K562 (cell line): ENCODE results near the gene LACTB. TPM values are rescaled to one million over a fixed set of nuclear protein-coding genes. Genes with fewer than 3 reads are reported as not detected.
A peak's percentile ranks its signal among the peaks of the same experiment; 100 is the strongest.
"Not testable (repeated sequence)": the region's sequence is repeated elsewhere in the genome, so short reads cannot be mapped to it uniquely, and the experiment has no call there.

Experiments used
- ATAC-seq: fragments of 200-7000 bp; cut with Tn5 transposase; 3 replicates; pipeline ENCODE4 v1.9.1; 2020; ENCODE audit warnings: moderate library complexity
- BruUV-seq: library from RNA; stranded (reverse); fragments of 400-500 nt; replicated peaks from 2 replicates; lab custom pipeline; 2021; lab: Mats Ljungman, UMichigan
- CTCF ChIA-PET: fragments of 300-600 bp; formaldehyde crosslinking; extraction: SDS; loops from one replicate; lab custom pipeline; 2021; ENCODE audit warnings: low intra/inter-chr PET ratio; lab: Yijun Ruan, JAX
- POLR2A ChIA-PET: fragments of 300-600, 350-650 bp; sonication (Branson Sonifier 250); formaldehyde crosslinking; extraction: SDS; loops from one replicate; lab custom pipeline; 2021; ENCODE audit warnings: antibody characterized with exemption, inconsistent platforms; lab: Yijun Ruan, JAX
- DNase-seq, 4 experiments: peaks; one replicate each; pipeline versions ENCODE4 v3.0.0 to v3.0.0-alpha.2; 2011 to 2018; ENCODE audit warnings: low spot score in 3 of 4, mixed read lengths in 3 of 4; ENCODE audit errors: extremely low read depth in 1 of 4
- FAIRE-seq: peaks from 2 replicates; lab custom pipeline; 2011; peaks lifted over from hg19 to GRCh38; lab: Jason Lieb, UNC
- H2AFZ ChIP-seq: 2 replicates; pipeline ENCODE4 v1.6.0; 2011; ENCODE audit warnings: low read depth, low read length, control low read depth, inconsistent platforms
- H3K27ac ChIP-seq: fragments of 200-600 bp; 3 replicates; pipeline ENCODE4 v1.8.0; 2011; ENCODE audit warnings: low read depth, mild to moderate bottlenecking, control low read depth, inconsistent platforms, low read length, moderate library complexity, mixed read lengths; ENCODE audit errors: extremely low read depth
- H3K27me3 ChIP-seq, 2 experiments: fragments of 300-600 bp in 1 of 2; 2 replicates in 1 of 2; 3 replicates in 1 of 2; pipeline versions ENCODE4 v1.6.0 to v1.8.0; 2011; ENCODE audit warnings: inconsistent platforms in 2 of 2, low read length in 2 of 2, mild to moderate bottlenecking in 1 of 2, mixed read lengths in 1 of 2, moderate library complexity in 1 of 2; ENCODE audit not compliant: control insufficient read depth in 2 of 2, insufficient read depth in 2 of 2
- H3K36me3 ChIP-seq: fragments of 300-600 bp; 3 replicates; pipeline ENCODE4 v1.8.0; 2011; ENCODE audit warnings: mild to moderate bottlenecking, low read length, inconsistent platforms; ENCODE audit not compliant: control insufficient read depth, insufficient read depth
- H3K4me1 ChIP-seq, 2 experiments: fragments of 200-600 bp in 1 of 2; replicated peaks in 1 of 2; 2 replicates in 1 of 2; 3 replicates in 1 of 2; pipeline versions ENCODE4 v1.5.1 to v1.8.0; 2011; ENCODE audit warnings: inconsistent platforms in 2 of 2, low read length in 2 of 2, mild to moderate bottlenecking in 1 of 2, mixed read lengths in 1 of 2, moderate library complexity in 1 of 2; ENCODE audit not compliant: control insufficient read depth in 2 of 2, insufficient read depth in 2 of 2
- H3K4me2 ChIP-seq: 2 replicates; pipeline ENCODE4 v1.6.1; 2011; ENCODE audit warnings: low read length, control low read depth, inconsistent platforms, mixed read lengths; ENCODE audit not compliant: insufficient read depth
- H3K4me3 ChIP-seq: fragments of 200-600 bp; sonication (generic), shearing (Covaris generic); 2 replicates; pipeline ENCODE4 v1.5.1; 2016; ENCODE audit warnings: control low read depth, inconsistent platforms
- H3K79me2 ChIP-seq: fragments of 200-600 bp; 3 replicates; pipeline ENCODE4 v1.8.0; 2011; ENCODE audit warnings: low read length, inconsistent platforms; ENCODE audit not compliant: control insufficient read depth, insufficient read depth
- H3K9ac ChIP-seq, 2 experiments: 2 replicates each; pipeline versions ENCODE4 v1.6.0 to v1.6.1; 2011; ENCODE audit warnings: low read depth in 2 of 2, low read length in 2 of 2, control low read depth in 1 of 2, inconsistent platforms in 1 of 2, mild to moderate bottlenecking in 1 of 2, mixed read lengths in 1 of 2; ENCODE audit not compliant: insufficient read depth in 1 of 2
- H3K9me1 ChIP-seq: one replicate; pipeline ENCODE4 v1.6.0; 2011; ENCODE audit warnings: inconsistent platforms, mild to moderate bottlenecking, low read length, moderate library complexity; ENCODE audit not compliant: control insufficient read depth, insufficient read depth
- H3K9me3 ChIP-seq: replicated peaks from 2 replicates; pipeline ENCODE4 v1.5.1; 2011; ENCODE audit warnings: low read depth, low read length, inconsistent platforms; ENCODE audit not compliant: control insufficient read depth, insufficient read depth
- H4K20me1 ChIP-seq: replicated peaks from 2 replicates; pipeline ENCODE4 v1.6.1; 2011; ENCODE audit warnings: low read length, inconsistent platforms, mixed read lengths; ENCODE audit not compliant: control insufficient read depth, insufficient read depth
- BRF1 ChIP-seq: IDR thresholded peaks from 3 replicates; pipeline ENCODE4 v1.6.1; 2011; ENCODE audit warnings: borderline replicate concordance, mild to moderate bottlenecking; ENCODE audit not compliant: insufficient read length; ENCODE audit errors: extremely low read depth
- C11orf30 ChIP-seq: fragments of 450-650 bp; IDR thresholded peaks from 2 replicates; pipeline ENCODE4 v1.6.1; 2016; ENCODE audit warnings: low read depth, mild to moderate bottlenecking
- HES1 ChIP-seq: fragments of 450-650 bp; IDR thresholded peaks from 2 replicates; pipeline ENCODE4 v1.6.1; 2016; ENCODE audit warnings: low read depth, mild to moderate bottlenecking, moderate library complexity
- MED1 ChIP-seq: sonication (generic); formaldehyde crosslinking; IDR thresholded peaks from 2 replicates; pipeline ENCODE4 v1.8.1; 2023; ENCODE audit warnings: missing genetic modification reagents, borderline replicate concordance
- NFYB ChIP-seq: IDR thresholded peaks from 2 replicates; pipeline ENCODE4 v1.6.1; 2011; ENCODE audit warnings: mild to moderate bottlenecking, moderate library complexity; ENCODE audit not compliant: insufficient read length; ENCODE audit errors: extremely low read depth
- NR2C1 ChIP-seq, 2 experiments: fragments of 450-650 bp; IDR thresholded peaks; 2 replicates each; pipeline ENCODE4 v1.6.1; 2017; ENCODE audit warnings: mild to moderate bottlenecking in 2 of 2, antibody characterized with exemption in 1 of 2, inconsistent platforms in 1 of 2, missing compliant biosample characterization in 1 of 2, missing genetic modification characterization in 1 of 2
- RBM25 ChIP-seq: fragments of 200-400 bp; formaldehyde crosslinking; IDR thresholded peaks from 2 replicates; pipeline ENCODE4 v1.6.1; 2018; ENCODE audit warnings: low read length, low read depth, moderate library complexity; ENCODE audit not compliant: severe bottlenecking
- RFX7 ChIP-seq: fragments of 250-450 bp; sonication (Bioruptor Pico); IDR thresholded peaks from 2 replicates; pipeline ENCODE4 v1.5.1; 2021; ENCODE audit warnings: mild to moderate bottlenecking
- SLC30A9 ChIP-seq: fragments of 250-450 bp; sonication (Bioruptor Pico); IDR thresholded peaks from 2 replicates; pipeline ENCODE4 v1.8.0; 2022; ENCODE audit warnings: mild to moderate bottlenecking, moderate library complexity
- SMARCA5 ChIP-seq: fragments of 450-650 bp; IDR thresholded peaks from 2 replicates; pipeline ENCODE4 v1.6.1; 2016
- TBL1XR1 ChIP-seq, 2 experiments: IDR thresholded peaks; 2 replicates each; pipeline ENCODE4 v1.6.1; 2012; ENCODE audit warnings: improper control_type of control experiment in 2 of 2, low read length in 2 of 2, mild to moderate bottlenecking in 1 of 2
- ZBTB8A ChIP-seq: fragments of 450-650 bp; IDR thresholded peaks from 2 replicates; pipeline ENCODE4 v1.6.1; 2018; ENCODE audit warnings: mild to moderate bottlenecking, moderate library complexity; ENCODE audit not compliant: partially characterized antibody
- ZNF121 ChIP-seq: sonication (generic); formaldehyde crosslinking; conservative IDR thresholded peaks from 2 replicates; pipeline ENCODE4 v1.8.0; 2022; ENCODE audit warnings: missing genetic modification reagents
- ZNF316 ChIP-seq: fragments of 450-650 bp; IDR thresholded peaks from 2 replicates; pipeline ENCODE4 v1.6.1; 2016
- WGBS: fragments of 100-300 bp; shearing (Covaris generic); methylation state at CpG from one replicate; pipeline ENCODE4 v1.1.6; 2016; ENCODE audit warnings: low coverage, mixed read lengths; ENCODE audit not compliant: insufficient coverage; ENCODE audit errors: missing lambda C conversion rate; 5-methylcytosine and 5-hydroxymethylcytosine counted together
- in situ Hi-C: fragments of 300-500 bp; cut with MboI; formaldehyde crosslinking; loops from 4 replicates; pipeline ENCODE4 v1.15.0; 2018; ENCODE audit warnings: inconsistent platforms, mixed read lengths
- intact Hi-C: fragments of 100-400 bp; cut with micrococcal nuclease; formaldehyde crosslinking; loops from 2 replicates; pipeline ENCODE4 v1.14.2; 2022
- polyA plus RNA-seq, 8 experiments: library from polyadenylated mRNA; depleted of rRNA in 4 of 8; stranded (reverse) in 5 of 8; unstranded in 3 of 8; fragments of >200 nt; fragmentation: Nextera tagmentation in 2 of 8; fragmentation: Illumina TruSeq in 1 of 8; extraction: Ambion mirVana in 2 of 8; extraction: Trizol in 1 of 8; gene quantifications; 2 replicates each; pipeline versions ENCODE4 v1.2.1 to v1.2.3, GENCODE V29; 2011 to 2014; ENCODE audit warnings: inconsistent platforms in 1 of 8, missing spikeins in 1 of 8
- total RNA-seq, 7 experiments: library from RNA; depleted of rRNA in 6 of 7; stranded (reverse); fragments of >200 nt in 6 of 7; fragmentation: Illumina TruSeq in 2 of 7; extraction: Trizol in 2 of 7; gene quantifications; 2 replicates each; pipeline versions ENCODE4 v1.2.1 to v1.2.3, GENCODE V29; 2011 to 2021; ENCODE audit warnings: low replicate concordance in 1 of 7

Gene LACTB
- total and polyA plus RNA-seq, 9 of the 15 experiments (the other 6 are each of a cell fraction or from before 2014, with no cell fraction given): 3.1 to 15.5 (median 9.8) TPM

GRCh38 chr15:63105354-63105753, 16.3 kb upstream of the LACTB start:
- WGBS: 39% methylated on average over 8 of the region's 8 CpGs
- CTCF ChIA-PET: not testable (repeated sequence)
- TF ChIP-seq ZNF316 (peak; percentile 39; the same call in 1 of the 2 replicates), RBM25 (peak; percentile 47), C11orf30 (0 out of 2 replicates have a peak, but pooled peaks have one; percentile 17), NFYB (peak; percentile 65)

GRCh38 chr15:63107895-63108546, 13.6 kb upstream of the LACTB start:
- in situ Hi-C loops: no loop called here
- no TSS peak for BruUV-seq
- 0 out of 2 replicates have a peak, but pooled peaks have one; percentile 23 for TF ChIP-seq HES1
- no peak for TF ChIP-seq SLC30A9 (CRISPR knock-in tag)
- TF ChIP-seq NR2C1 (IDR thresholded peaks at IDR 0.05): no peak
- 0 out of 2 replicates have a peak, but pooled peaks have one; percentile 44 for TF ChIP-seq NR2C1 (tag; IDR thresholded peaks at IDR 0.05)
- TF ChIP-seq SMARCA5: no peak
- no peak for TF ChIP-seq BRF1
- TF ChIP-seq MED1 (CRISPR knock-in tag): no peak
- TF ChIP-seq RFX7 (CRISPR knock-in tag): no peak
- TF ChIP-seq ZNF121 (CRISPR knock-in tag): no peak
- TF ChIP-seq ZBTB8A: no peak
- TF ChIP-seq TBL1XR1 (IDR thresholded peaks at IDR 0.05; ENCODE audit: low read length in 2 of 2): no peak

More at GRCh38 chr15:63105354-63105753, 16.3 kb upstream of the LACTB start:
- H4K20me1 ChIP-seq, DNase-seq, in situ Hi-C loops, BruUV-seq, POLR2A ChIA-PET, H3K4me3 ChIP-seq, H3K27me3 ChIP-seq, H3K9me3 ChIP-seq, H3K79me2 ChIP-seq, FAIRE-seq, ATAC-seq, H2AFZ ChIP-seq, H3K36me3 ChIP-seq, H3K4me2 ChIP-seq, H3K27ac ChIP-seq, H3K9ac ChIP-seq, intact Hi-C loops, H3K9me1 ChIP-seq: not testable (repeated sequence)
- H3K4me1 ChIP-seq: peaks cover 0 to 16% of the 10 kb centered on the region in 2 experiments; a peak in 4 of 5 replicates

More at GRCh38 chr15:63107895-63108546, 13.6 kb upstream of the LACTB start:
- Histone ChIP-seq H3K27ac (no peak overlapping the region), H3K4me2 (peak overlapping the region; percentile 19), H3K9me1 (no peaks in the 10 kb centered on the region), H3K4me1 (peaks cover 0 to 28% of the 10 kb centered on the region in 2 experiments; a peak in 4 of 5 replicates), H2AFZ (peak overlapping the region; percentile 14; the same call in 1 of the 2 replicates), H3K9me3 (peaks cover 7% of the 10 kb centered on the region), H3K9ac (no peak overlapping the region), H3K36me3 (no peaks in the 10 kb centered on the region), H4K20me1 (no peaks in the 10 kb centered on the region), H3K79me2 (no peaks in the 10 kb centered on the region), H3K4me3 (no peak overlapping the region), H3K27me3 (no peaks in the 10 kb centered on the region)
- ATAC-seq (no peak), FAIRE-seq (peak; percentile 26), DNase-seq (peak in 2 of 4 experiments; percentile 27 to 57)
- POLR2A ChIA-PET: interaction anchor here (0.6 kb wide), 1 partner anchor 126 kb away, joined by 3 read pairs; no protein-coding TSS in a partner anchor
- intact Hi-C loops: no loop called here
- CTCF ChIA-PET: no interaction called here
- 20% methylated on average over 9 of the region's 9 CpGs for WGBS
